Esophagus squamous epithelium (tissue), 5 donors: ENCODE results near the gene SETDB2. TPM values are rescaled to one million over a fixed set of nuclear protein-coding genes. Genes with fewer than 3 reads are reported as not detected.

ENCODE experiments used
- DNase-seq: peaks from one replicate; lab custom pipeline; 2025; lab: John Stamatoyannopoulos, UW
- H3K27ac ChIP-seq, 4 donors: fragments of 200-600 bp; sonication (generic); one replicate each; pipeline ENCODE4 v1.5.1; 2016 to 2019; ENCODE audit warnings: mild to moderate bottlenecking in 1 of 4
- H3K27me3 ChIP-seq, 4 donors: fragments of 200-600 bp; sonication (generic); 1 replicate in 3 of 4; 2 replicates in 1 of 4; pipeline versions ENCODE4 v1.5.1 to v1.6.0; 2017 to 2021; ENCODE audit warnings: antibody characterized with exemption in 1 of 4
- H3K36me3 ChIP-seq, 3 donors: fragments of 200-600 bp; sonication (generic); one replicate each; pipeline ENCODE4 v1.5.1; 2016 to 2019
- H3K4me1 ChIP-seq, 3 donors: fragments of 200-600 bp; sonication (generic); one replicate each; pipeline ENCODE4 v1.5.1; 2017 to 2019
- H3K4me3 ChIP-seq, 4 donors: fragments of 200-600 bp; sonication (generic); 1 replicate in 3 of 4; 2 replicates in 1 of 4; pipeline ENCODE4 v1.5.1; 2016 to 2019; ENCODE audit warnings: mild to moderate bottlenecking in 2 of 4, moderate library complexity in 1 of 4
- H3K9me3 ChIP-seq, 3 donors: fragments of 200-600 bp; sonication (generic); one replicate each; pipeline ENCODE4 v1.5.1; 2016 to 2019
- POLR2A ChIP-seq, 4 donors: fragments of 450-650 bp; IDR thresholded peaks; one replicate each; pipeline ENCODE4 v1.6.1; 2017; ENCODE audit warnings: antibody characterized with exemption in 4 of 4, mild to moderate bottlenecking in 4 of 4, moderate library complexity in 3 of 4
- WGBS, 2 donors: methylation state at CpG; one replicate each; pipeline ENCODE4 v1.1.5; 2018; 5-methylcytosine and 5-hydroxymethylcytosine counted together
- intact Hi-C: fragments of 100-400 bp; cut with DNase I; formaldehyde crosslinking; loops from one replicate; pipeline ENCODE4 v1.15.0; 2022
- total RNA-seq, 4 donors: library from RNA; depleted of rRNA; stranded (reverse); fragments of >200 nt; gene quantifications; one replicate each; pipeline ENCODE4 v1.1.0, GENCODE V29; 2016
- TF ChIP-seq, protein P1 (sequence below), 6 experiments: fragments of 450-650 bp in 4 of 6; fragments of 200-600 bp in 2 of 6; sonication (generic) in 2 of 6; IDR thresholded peaks; one replicate each; pipeline ENCODE4 v1.5.1; 2016 to 2019; ENCODE audit warnings: antibody characterized with exemption in 6 of 6, mild to moderate bottlenecking in 4 of 6, moderate library complexity in 4 of 6
- donor health status: DM: yes; HTN: yes; CAD: no.

SETDB2 gene
- total RNA-seq, 4 donors from 2014 or later: 2.3 to 9.0 (median 4.8) TPM

DNA sequence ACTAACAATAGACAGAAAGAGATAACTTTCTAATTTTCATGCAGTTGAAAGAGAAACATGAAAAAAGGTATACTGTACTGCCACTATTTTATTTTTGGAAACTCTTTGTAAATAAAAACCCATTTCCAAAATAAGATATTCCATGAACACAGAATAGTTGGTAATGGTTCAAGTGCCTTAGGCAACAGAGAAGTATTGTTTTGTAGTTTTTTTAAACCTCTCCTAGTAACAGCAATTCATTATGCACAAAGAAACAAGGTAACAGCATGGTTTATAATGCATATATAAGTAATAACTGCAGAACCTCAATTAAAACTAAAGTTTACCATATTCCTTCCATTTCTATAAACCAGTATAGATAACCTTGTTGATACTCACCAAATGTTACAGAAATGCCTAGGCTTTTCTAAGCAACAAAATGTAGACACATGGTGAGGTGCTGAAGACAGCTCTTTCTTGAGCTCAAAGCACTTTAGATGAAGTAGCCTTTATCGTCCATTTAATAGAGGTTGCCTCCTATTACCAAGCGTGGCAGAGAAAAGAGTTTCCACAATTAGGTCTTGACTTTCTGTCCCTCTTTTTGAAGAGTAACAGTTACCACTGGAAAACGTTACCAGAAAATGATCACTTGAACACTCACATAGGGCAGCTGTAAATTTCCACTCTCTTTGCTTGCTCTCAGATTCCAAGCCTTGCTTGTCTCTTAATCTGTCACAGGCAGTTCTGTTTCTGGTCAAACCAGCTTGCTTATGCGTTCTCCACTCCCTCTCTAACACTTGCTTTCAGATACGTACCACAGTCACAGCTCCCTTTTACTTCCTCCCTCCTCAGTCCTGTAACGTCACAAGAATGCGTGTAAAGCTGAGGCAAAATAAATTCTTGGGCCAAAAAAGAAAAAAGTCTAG is 43.1 kb upstream of the SETDB2 start:
- DNase-seq: no peak
- Histone ChIP-seq H3K9me3 (no peaks in the 10 kb centered on the region), H3K4me1 (peaks cover 0 to 59% (median 0%) of the 10 kb centered on the region in 3 donors), H3K4me3 (peak overlapping the region; percentile 17 to 62 (median 47)), H3K27me3 (no peaks in the 10 kb centered on the region), H3K27ac (peak overlapping the region; percentile 78 to 93 (median 86)), H3K36me3 (no peaks in the 10 kb centered on the region)
- TF ChIP-seq, protein P1, sequence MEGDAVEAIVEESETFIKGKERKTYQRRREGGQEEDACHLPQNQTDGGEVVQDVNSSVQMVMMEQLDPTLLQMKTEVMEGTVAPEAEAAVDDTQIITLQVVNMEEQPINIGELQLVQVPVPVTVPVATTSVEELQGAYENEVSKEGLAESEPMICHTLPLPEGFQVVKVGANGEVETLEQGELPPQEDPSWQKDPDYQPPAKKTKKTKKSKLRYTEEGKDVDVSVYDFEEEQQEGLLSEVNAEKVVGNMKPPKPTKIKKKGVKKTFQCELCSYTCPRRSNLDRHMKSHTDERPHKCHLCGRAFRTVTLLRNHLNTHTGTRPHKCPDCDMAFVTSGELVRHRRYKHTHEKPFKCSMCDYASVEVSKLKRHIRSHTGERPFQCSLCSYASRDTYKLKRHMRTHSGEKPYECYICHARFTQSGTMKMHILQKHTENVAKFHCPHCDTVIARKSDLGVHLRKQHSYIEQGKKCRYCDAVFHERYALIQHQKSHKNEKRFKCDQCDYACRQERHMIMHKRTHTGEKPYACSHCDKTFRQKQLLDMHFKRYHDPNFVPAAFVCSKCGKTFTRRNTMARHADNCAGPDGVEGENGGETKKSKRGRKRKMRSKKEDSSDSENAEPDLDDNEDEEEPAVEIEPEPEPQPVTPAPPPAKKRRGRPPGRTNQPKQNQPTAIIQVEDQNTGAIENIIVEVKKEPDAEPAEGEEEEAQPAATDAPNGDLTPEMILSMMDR (IDR thresholded peaks at IDR 0.05): no peak
- TF ChIP-seq POLR2A (IDR thresholded peaks at IDR 0.05): peak in 1 of 4 donors; percentile 41
- intact Hi-C loops: no loop called here
- WGBS, 2 donors: 15 to 24% methylated on average over 7 of the region's 7 CpGs

DNA sequence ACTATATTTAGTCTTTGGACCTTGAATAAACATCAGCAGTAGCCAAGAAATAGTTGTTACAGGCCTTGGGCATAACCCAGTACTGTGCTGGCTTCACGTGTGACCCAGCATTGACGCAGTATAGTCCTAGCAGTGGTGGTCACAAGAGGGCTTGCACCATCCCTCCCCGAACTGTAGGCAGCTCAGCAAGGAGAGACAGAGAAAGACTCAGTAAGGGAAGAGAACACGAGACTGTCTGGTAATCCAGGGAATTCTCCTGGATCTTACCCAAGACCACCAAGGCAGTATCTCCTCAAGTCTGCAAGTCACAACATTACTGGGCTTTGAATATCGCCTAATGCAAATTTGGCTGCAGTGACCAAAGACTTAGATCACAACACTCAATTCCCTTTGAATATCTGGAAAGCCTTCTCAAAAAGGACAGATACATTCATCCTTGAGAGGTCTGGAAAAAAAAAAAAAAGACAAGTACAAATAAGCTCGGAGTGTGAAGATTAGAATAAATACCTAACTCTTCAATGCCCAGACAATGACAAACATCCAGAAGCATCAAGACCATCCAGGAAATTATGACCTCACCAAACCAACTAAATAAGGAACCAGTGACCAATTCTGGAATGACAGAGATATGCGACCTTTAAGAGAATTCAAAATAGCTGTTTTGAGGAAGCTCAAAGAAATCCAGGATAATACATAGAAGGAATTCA is 39.9 kb upstream of the SETDB2 start:
- no peak overlapping the region for H3K4me3 ChIP-seq
- H3K27ac ChIP-seq: no peak overlapping the region
- no peak for TF ChIP-seq POLR2A (IDR thresholded peaks at IDR 0.05)
- TF ChIP-seq, protein P1 (IDR thresholded peaks at IDR 0.05): no peak
- no peaks in the 10 kb centered on the region for H3K27me3 ChIP-seq
- DNase-seq: no peak
- intact Hi-C loops: no loop called here
- no peaks in the 10 kb centered on the region for H3K9me3 ChIP-seq
- WGBS, 2 donors: 76 to 83% methylated on average over 6 to 7 of the region's 7 CpGs
- H3K4me1 ChIP-seq: peaks cover 0 to 36% (median 0%) of the 10 kb centered on the region in 3 donors
- no peaks in the 10 kb centered on the region for H3K36me3 ChIP-seq

DNA sequence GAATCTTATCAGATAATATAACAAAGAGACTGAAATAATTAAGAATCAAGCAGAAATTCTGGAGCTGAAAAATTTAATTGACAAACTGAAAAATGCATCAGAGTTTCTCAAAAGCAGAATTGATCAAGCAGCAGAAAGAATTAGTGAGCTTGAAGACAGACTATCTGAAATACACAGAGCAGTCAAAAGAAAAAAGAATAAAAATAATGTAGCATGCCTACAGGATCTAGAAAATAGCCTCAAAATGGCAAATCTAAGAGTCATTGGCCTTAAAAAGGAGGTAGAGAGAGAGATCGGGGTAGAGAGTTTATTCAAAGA is 39.4 kb upstream of the SETDB2 start:
- no peak overlapping the region for H3K4me3 ChIP-seq
- TF ChIP-seq POLR2A (IDR thresholded peaks at IDR 0.05): no peak
- TF ChIP-seq, protein P1 (IDR thresholded peaks at IDR 0.05): no peak
- DNase-seq: no peak
- no peaks in the 10 kb centered on the region for H3K27me3 ChIP-seq
- intact Hi-C loops: no loop called here
- WGBS, 2 donors: 78% methylated on average over 1 of the region's 1 CpG; no CpG with 5 or more reads in 1 of the 2 donors
- no peaks in the 10 kb centered on the region for H3K9me3 ChIP-seq
- peaks cover 0 to 37% (median 0%) of the 10 kb centered on the region in 3 donors for H3K4me1 ChIP-seq
- no peak overlapping the region for H3K27ac ChIP-seq
- no peaks in the 10 kb centered on the region for H3K36me3 ChIP-seq

DNA sequence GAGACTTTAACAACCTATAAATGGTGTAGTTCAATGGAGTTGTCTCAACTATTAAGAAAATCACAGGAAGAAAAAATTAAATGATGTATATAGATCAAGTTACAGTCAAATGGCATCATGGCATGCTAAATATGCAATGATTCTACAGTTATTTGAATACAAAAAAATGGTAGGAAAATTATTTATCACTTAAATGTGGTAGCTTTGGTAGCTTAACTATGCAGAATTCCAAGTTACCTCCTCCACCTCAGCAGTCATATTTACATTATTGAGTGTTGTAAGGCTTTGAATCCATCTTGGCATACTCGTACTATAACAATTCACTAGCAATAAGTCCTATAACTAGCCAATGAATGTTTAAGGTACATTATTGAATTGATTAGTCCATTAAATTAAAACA is 37.0 kb upstream of the SETDB2 start:
- Histone ChIP-seq H3K9me3 (no peaks in the 10 kb centered on the region), H3K4me1 (peaks cover 0 to 14% (median 0%) of the 10 kb centered on the region in 3 donors), H3K4me3 (no peak overlapping the region), H3K27me3 (no peaks in the 10 kb centered on the region), H3K27ac (no peak overlapping the region), H3K36me3 (no peaks in the 10 kb centered on the region)
- TF ChIP-seq POLR2A (IDR thresholded peaks at IDR 0.05): no peak
- TF ChIP-seq, protein P1 (IDR thresholded peaks at IDR 0.05): no peak
- intact Hi-C loops: no loop called here
- 77 to 96% methylated on average over 1 of the region's 1 CpG for WGBS, 2 donors
- no peak for DNase-seq

DNA sequence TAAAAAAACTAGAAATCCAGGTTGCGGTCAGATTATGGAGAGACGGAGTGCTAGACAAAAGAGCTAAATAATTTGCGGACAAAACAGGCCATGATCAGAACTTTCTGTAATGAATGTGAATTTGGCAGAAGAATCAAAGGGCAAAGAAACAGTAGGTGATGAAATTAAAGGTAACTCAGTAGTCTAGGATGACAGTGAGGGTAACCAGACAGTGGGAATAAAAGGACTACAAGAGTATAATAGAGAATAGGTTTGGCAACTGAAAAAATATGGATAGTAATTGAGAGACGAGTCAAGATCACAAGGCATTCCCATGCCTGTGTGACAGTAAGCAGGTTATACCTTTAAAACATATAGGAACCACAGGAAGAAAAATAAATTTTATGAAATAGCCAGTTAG is 36.1 kb upstream of the SETDB2 start:
- TF ChIP-seq, protein P1 (IDR thresholded peaks at IDR 0.05): no peak
- no peak for TF ChIP-seq POLR2A (IDR thresholded peaks at IDR 0.05)
- no peaks in the 10 kb centered on the region for H3K9me3 ChIP-seq
- DNase-seq: no peak
- H3K27me3 ChIP-seq: no peaks in the 10 kb centered on the region
- intact Hi-C loops: no loop called here
- H3K4me3 ChIP-seq: no peak overlapping the region
- 90 to 95% methylated on average over 4 of the region's 4 CpGs for WGBS, 2 donors
- no peaks in the 10 kb centered on the region for H3K36me3 ChIP-seq
- H3K27ac ChIP-seq: no peak overlapping the region
- H3K4me1 ChIP-seq: peaks cover 0 to 12% (median 0%) of the 10 kb centered on the region in 3 donors
